Cardiac muscle cell (in vitro differentiated cells and primary cell): ENCODE measurements around the gene DDX51. TPM values are rescaled to one million over a fixed set of nuclear protein-coding genes. Genes with fewer than 3 reads are reported as not detected.

Source experiments
- DNase-seq, 2 donors: peaks; one replicate each; pipeline versions ENCODE4 v3.0.0 to v3.0.0-alpha.2; 2010 to 2017; ENCODE audit warnings: low read depth in 1 of 2, low spot score in 1 of 2
- H3K27ac ChIP-seq: fragments of 200-600 bp; sonication (generic); 2 replicates; pipeline ENCODE4 v1.5.1; 2016
- H3K27me3 ChIP-seq: fragments of 200-600 bp; sonication (generic); 2 replicates; pipeline ENCODE4 v1.6.0; 2016; ENCODE audit warnings: control low read depth
- H3K36me3 ChIP-seq: fragments of 200-600 bp; sonication (generic); 2 replicates; pipeline ENCODE4 v1.5.1; 2016; ENCODE audit warnings: control low read depth
- H3K4me1 ChIP-seq: fragments of 200-600 bp; sonication (generic); 2 replicates; pipeline ENCODE4 v1.8.1; 2017; ENCODE audit warnings: low read depth, mild to moderate bottlenecking, mixed run types
- H3K4me3 ChIP-seq: fragments of 200-600 bp; sonication (generic); 2 replicates; pipeline ENCODE4 v1.5.1; 2016; ENCODE audit warnings: mild to moderate bottlenecking
- H3K9me3 ChIP-seq: fragments of 200-600 bp; sonication (generic); 2 replicates; pipeline ENCODE4 v1.5.1; 2017; ENCODE audit warnings: low read depth, mild to moderate bottlenecking, control low read depth
- polyA plus RNA-seq: library from polyadenylated mRNA; unstranded; fragments of >200 nt; fragmentation: Nextera tagmentation; extraction: Ambion mirVana; gene quantifications from 2 replicates; pipeline ENCODE4 v1.2.1, GENCODE V29; 2016
- total RNA-seq: library from RNA; depleted of rRNA; stranded (reverse); fragments of >200 nt; gene quantifications from 2 replicates; pipeline ENCODE4 v1.2.3, GENCODE V29; 2016
- TF ChIP-seq, protein P1 (sequence below): IDR thresholded peaks from 2 replicates; pipeline ENCODE4 v1.5.1; 2012; ENCODE audit warnings: low read depth, mild to moderate bottlenecking, low read length

The DDX51 gene
- total and polyA plus RNA-seq, 2 experiments from 2014 or later: 15.6 to 22.9 TPM

DNA sequence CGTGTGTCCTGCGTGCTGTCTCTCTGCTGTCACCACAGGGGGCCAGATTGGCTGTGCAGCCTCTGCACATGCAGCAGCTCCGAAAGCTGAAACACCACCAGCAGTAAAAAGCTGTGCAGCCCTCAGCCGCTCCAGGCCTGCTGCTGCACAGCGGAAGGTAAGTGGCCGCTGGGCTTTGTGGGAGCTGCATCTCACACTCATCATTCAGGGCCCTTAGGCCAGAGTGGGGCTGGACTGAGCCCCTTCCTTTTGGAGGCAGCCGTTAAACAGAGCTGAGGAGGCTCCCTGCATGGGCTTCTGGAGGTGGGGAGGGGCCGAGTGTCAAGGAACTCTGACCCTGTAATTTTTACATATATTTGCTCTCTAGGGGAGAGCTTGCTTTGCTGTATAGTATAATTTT is 17.1 kb downstream of the DDX51 start:
- H3K27ac ChIP-seq: no peak overlapping the region
- H3K4me1 ChIP-seq: no peaks in the 10 kb centered on the region
- H3K4me3 ChIP-seq: no peak overlapping the region
- no peaks in the 10 kb centered on the region for H3K27me3 ChIP-seq
- no peaks in the 10 kb centered on the region for H3K9me3 ChIP-seq
- TF ChIP-seq, protein P1, sequence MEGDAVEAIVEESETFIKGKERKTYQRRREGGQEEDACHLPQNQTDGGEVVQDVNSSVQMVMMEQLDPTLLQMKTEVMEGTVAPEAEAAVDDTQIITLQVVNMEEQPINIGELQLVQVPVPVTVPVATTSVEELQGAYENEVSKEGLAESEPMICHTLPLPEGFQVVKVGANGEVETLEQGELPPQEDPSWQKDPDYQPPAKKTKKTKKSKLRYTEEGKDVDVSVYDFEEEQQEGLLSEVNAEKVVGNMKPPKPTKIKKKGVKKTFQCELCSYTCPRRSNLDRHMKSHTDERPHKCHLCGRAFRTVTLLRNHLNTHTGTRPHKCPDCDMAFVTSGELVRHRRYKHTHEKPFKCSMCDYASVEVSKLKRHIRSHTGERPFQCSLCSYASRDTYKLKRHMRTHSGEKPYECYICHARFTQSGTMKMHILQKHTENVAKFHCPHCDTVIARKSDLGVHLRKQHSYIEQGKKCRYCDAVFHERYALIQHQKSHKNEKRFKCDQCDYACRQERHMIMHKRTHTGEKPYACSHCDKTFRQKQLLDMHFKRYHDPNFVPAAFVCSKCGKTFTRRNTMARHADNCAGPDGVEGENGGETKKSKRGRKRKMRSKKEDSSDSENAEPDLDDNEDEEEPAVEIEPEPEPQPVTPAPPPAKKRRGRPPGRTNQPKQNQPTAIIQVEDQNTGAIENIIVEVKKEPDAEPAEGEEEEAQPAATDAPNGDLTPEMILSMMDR: no peak
- H3K36me3 ChIP-seq: peaks cover 31% of the 10 kb centered on the region
- DNase-seq: no peak

DNA sequence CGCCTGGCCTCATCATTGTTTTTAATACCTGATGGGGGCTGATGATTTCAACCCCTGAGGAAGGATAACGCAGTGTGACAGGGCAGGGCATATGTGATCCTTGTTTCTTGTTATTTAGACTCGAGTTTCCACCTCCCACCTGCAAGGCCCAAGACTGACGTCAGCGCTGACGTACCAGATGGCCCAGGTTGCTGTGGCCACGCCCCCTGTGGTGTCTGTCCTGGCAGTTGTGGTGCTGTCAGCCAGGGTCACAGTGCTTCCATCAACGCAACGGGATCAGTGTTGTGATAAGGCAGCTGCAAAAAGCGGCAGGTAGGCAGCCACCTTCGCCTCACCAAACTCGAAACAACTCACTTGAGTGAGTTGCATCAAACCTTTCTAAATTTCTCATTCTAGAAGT is 18.4 kb downstream of the DDX51 start:
- Histone ChIP-seq H3K4me3 (no peak overlapping the region), H3K9me3 (no peaks in the 10 kb centered on the region), H3K4me1 (no peaks in the 10 kb centered on the region), H3K27me3 (no peaks in the 10 kb centered on the region), H3K27ac (no peak overlapping the region), H3K36me3 (peaks cover 42% of the 10 kb centered on the region)
- DNase-seq: no peak
- TF ChIP-seq, protein P1: no peak

DNA sequence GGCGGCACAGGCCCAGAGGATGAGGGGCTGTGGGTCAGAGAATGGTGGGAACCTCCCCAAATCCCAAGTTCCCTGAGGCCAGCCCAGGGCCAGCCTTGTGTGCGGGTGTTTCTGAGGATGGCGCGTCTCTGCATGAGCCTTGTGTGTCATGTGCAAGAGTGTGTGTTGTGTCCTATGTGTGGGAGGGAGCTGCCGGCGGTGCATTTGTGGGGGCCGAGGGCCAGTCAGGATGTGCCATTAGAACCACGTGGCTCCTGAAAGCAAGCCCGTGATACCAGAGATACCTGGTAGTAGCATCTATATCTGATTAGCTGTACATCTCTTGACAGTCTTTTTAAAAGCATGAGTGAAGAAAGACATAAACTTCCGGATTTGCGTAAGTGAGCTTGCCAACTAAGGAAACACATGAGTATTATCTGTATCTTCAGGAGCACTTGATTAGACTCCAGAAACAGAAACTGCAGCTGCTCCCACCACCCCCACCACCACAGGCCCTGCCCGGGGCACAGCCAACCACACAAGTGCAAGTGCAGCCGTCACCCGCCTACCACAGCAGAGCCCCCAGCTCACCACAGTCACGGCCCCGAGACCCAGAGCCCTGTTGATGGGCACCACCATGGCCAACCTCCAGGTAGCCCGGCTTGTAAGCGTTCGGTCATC is 19.2 kb downstream of the DDX51 start:
- Histone ChIP-seq H3K27ac (no peak overlapping the region), H3K4me3 (no peak overlapping the region), H3K27me3 (no peaks in the 10 kb centered on the region), H3K36me3 (peaks cover 46% of the 10 kb centered on the region), H3K9me3 (no peaks in the 10 kb centered on the region), H3K4me1 (no peaks in the 10 kb centered on the region)
- no peak for DNase-seq
- TF ChIP-seq, protein P1: no peak

DNA sequence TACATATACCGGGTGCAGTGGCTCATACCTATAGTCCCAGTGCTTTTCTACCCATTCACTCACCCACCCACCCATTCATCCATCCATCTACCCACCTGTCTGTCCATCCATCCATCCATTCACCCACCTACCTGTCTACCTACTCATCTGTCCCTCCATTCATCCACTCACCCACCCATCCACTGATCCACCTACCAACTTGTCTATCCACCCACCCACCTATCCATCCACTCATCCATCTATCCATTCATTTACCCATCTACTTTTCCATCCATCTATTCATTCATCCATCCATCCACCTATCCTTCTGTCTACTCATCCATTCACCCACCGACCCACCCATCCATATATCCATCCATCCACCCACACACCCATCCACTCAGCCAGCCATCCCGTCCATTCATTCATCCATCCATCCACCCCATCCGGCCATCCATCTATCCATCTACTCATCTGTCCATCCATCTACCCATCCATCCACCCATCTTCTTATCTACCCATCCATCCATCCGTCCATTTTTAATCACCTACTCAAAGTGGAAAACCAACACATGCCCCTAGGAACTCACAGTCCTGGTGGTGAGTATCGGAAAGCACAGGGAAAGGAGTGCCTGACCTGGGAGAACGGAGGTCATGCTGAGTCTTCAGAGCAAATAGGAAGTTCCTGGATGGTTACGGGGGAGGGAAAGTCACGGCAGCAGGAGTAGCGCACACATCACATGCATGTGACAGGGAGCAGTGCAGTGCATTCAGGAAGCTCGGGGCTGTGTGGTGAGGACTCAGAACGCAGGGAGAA is 20.0 kb downstream of the DDX51 start:
- Histone ChIP-seq H3K9me3 (no peaks in the 10 kb centered on the region), H3K4me1 (no peaks in the 10 kb centered on the region), H3K27me3 (no peaks in the 10 kb centered on the region), H3K4me3 (no peak overlapping the region), H3K27ac (no peak overlapping the region), H3K36me3 (peaks cover 46% of the 10 kb centered on the region)
- no peak for DNase-seq
- TF ChIP-seq, protein P1: no peak

DNA sequence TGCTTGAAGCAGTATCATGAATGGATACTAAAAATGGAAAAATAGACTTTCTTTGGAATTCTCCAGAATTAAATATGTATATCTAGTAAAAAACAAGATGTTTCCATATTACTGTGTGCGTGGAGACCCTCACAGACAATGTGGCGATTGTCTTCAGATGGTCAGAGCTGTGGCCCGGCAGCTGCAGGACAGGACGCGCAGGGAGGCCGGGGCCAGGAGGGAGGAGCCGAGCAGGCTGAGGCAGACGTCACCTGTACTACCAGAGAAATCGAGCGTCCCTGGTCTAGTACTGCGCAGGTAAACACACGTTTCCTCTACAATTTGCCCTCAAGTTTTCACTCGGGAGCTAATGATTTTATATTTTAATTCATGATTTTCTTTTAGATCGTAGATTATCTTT is 22.8 kb downstream of the DDX51 start:
- H3K36me3 ChIP-seq: peaks cover 31% of the 10 kb centered on the region
- no peak for DNase-seq
- H3K27me3 ChIP-seq: no peaks in the 10 kb centered on the region
- H3K27ac ChIP-seq: no peak overlapping the region
- H3K9me3 ChIP-seq: no peaks in the 10 kb centered on the region
- H3K4me3 ChIP-seq: no peak overlapping the region
- TF ChIP-seq, protein P1: no peak
- no peaks in the 10 kb centered on the region for H3K4me1 ChIP-seq
